Measurements from ENCODE around the gene WDR20.
"Not testable (repeated sequence)": the region's sequence is repeated elsewhere in the genome, so short reads cannot be mapped to it uniquely, and the experiment has no call there.

Gene WDR20

DNA sequence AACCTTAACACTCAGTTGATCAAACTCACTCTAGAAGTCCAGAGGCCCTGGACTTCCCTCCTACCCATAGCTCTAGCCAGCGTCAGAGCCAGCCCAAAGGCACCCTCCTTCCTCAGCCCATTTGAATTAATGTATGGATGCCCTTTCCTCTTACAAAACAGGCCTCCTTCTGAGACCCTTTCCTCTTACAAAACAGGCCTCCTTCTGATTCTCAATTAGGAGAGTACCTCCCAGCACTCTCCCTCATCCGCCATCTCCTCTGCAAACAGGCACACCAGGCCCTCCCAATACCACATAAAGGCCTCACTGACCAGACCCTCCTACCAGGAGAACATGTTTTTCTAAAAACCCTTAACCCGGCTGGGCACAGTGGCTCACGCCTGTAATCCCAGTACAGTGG lies 99.5 kb downstream of the WDR20 start:
- H3K4me3 ChIP-seq (ENCODE audit: low read length): no peak overlapping the region
- TF ChIP-seq, protein P1, sequence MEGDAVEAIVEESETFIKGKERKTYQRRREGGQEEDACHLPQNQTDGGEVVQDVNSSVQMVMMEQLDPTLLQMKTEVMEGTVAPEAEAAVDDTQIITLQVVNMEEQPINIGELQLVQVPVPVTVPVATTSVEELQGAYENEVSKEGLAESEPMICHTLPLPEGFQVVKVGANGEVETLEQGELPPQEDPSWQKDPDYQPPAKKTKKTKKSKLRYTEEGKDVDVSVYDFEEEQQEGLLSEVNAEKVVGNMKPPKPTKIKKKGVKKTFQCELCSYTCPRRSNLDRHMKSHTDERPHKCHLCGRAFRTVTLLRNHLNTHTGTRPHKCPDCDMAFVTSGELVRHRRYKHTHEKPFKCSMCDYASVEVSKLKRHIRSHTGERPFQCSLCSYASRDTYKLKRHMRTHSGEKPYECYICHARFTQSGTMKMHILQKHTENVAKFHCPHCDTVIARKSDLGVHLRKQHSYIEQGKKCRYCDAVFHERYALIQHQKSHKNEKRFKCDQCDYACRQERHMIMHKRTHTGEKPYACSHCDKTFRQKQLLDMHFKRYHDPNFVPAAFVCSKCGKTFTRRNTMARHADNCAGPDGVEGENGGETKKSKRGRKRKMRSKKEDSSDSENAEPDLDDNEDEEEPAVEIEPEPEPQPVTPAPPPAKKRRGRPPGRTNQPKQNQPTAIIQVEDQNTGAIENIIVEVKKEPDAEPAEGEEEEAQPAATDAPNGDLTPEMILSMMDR (conservative IDR thresholded peaks at IDR 0.05; ENCODE audit: low read length): no peak
- DNase-seq (ENCODE audit: low read depth): no peak

DNA sequence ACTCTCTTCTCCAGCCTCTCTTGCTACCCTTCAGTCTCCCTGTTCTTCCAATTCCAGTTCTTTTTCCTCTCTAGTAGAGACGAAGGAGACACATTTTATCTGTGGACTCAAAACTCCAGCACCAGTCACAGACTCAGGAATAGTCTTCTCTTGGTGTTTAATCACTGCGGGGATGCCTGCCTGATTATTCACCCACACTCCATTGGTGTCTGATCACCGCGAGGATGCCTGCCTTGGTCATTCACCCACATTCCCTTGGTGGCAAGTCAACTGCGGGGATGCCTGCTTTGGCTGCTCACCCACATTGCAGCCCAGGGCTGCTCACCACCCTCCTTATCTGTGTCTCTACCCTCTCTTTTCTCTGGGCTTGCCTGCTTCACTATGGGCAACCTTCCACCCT lies 100.8 kb downstream of the WDR20 start:
- not testable (repeated sequence) for H3K4me3 ChIP-seq (ENCODE audit: low read length)
- peak; percentile 45 for DNase-seq (ENCODE audit: low read depth)

DNA sequence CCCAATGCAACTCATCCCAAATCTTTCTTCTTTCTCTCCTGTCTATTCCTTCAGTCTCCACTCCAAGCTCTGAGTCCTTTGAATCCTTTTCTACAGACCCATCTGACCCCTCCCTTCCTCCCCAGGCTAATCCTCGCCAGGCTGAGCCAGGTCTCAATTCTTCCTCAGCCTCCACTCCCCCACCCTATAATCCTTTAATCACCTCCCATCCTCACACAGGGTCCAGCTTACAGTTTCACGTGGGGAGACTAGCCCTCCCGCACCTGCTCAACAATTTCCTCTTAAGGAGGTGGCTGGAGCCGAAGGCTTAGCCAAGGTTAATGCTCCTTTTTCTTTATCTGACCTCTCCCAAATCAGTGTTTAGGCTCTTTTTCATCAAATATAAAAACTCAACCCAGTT lies 101.5 kb downstream of the WDR20 start:
- H3K4me3 ChIP-seq (ENCODE audit: low read length): no peak overlapping the region
- TF ChIP-seq, protein P1 (conservative IDR thresholded peaks at IDR 0.05; ENCODE audit: low read length): no peak
- no peak for DNase-seq (ENCODE audit: low read depth)

DNA sequence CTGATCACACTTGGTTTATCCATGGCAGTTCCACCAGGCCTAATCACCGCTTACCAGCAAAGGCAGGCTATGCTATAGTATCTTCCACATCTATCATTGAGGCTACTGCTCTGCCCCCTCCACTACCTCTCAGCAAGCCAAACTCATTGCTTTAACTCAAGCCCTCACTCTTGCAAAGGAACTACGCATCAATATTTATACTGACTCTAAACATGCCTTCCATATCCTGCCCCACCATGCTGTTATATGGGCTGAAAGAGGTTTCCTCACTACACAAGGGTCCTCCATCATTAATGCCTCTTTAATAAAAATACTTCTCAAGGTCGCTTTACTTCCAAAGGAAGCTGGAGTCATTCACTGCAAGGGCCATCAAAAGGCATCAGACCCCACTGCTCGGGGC lies 104.1 kb downstream of the WDR20 start:
- DNase-seq (ENCODE audit: low read depth); H3K4me3 ChIP-seq (ENCODE audit: low read length): not testable (repeated sequence)

DNA sequence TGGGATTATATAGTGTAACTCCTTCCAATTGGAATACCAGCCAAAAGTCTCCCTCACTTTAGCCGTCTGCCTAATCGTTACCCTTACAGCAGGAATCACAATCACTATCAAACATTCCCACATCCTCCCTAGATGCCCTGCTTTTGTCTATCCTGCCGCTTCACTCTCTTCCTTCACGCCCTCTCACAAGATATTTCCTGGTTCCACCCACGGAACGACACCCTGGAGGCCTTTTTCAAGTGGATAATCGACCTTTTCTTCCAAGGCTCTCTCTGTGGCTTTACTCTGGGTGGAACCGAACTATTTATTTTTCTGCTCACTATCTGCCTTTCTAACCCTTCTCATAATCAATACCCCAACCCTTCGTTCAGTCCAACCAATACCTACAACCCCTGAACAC lies 106.4 kb downstream of the WDR20 start:
- DNase-seq (ENCODE audit: low read depth): no peak
- H3K4me3 ChIP-seq (ENCODE audit: low read length): no peak overlapping the region
- TF ChIP-seq, protein P1 (conservative IDR thresholded peaks at IDR 0.05; ENCODE audit: low read length): no peak

DNA sequence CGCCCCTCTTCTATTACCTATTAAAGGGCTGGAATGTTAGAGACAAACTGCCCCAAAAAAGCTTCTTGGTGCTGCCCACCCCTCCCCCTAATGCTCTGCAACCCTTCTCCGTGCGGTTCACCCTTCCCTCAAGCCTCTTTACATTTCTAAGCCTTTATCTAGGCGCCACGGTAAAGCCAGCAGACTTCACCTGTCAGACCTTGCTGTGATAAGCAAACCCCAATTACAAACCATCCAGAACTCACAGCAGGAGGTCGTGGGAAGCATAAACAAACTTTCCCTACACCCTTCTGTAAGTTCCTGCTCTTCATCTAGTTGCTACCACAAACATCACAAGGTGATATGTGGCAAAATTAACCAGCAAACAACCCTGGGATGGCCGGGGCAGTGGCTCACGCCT lies 108.4 kb downstream of the WDR20 start:
- H3K4me3 ChIP-seq (ENCODE audit: low read length): no peak overlapping the region
- no peak for DNase-seq (ENCODE audit: low read depth)
- TF ChIP-seq, protein P1 (conservative IDR thresholded peaks at IDR 0.05; ENCODE audit: low read length): no peak

DNA sequence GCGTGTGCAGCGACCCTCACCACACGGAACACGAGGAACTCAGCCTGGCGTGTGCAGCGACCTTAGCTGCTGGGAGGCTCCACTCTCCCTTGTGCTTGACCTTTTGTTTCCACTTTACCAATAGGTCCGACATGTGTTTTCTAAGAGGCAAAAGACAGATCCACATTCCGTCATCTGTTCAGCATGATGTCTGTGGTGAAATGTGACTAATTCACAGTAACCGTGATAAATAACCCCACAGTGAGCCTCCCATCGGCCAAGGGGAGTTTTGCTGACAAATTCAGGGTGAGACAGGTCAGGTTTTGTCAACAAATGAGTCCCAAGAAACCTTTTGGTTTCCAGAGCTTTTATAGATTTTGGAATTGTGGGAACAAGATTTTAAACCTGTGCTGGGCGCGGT lies 109.3 kb downstream of the WDR20 start:
- TF ChIP-seq, protein P1 (conservative IDR thresholded peaks at IDR 0.05; ENCODE audit: low read length): no peak

DNA sequence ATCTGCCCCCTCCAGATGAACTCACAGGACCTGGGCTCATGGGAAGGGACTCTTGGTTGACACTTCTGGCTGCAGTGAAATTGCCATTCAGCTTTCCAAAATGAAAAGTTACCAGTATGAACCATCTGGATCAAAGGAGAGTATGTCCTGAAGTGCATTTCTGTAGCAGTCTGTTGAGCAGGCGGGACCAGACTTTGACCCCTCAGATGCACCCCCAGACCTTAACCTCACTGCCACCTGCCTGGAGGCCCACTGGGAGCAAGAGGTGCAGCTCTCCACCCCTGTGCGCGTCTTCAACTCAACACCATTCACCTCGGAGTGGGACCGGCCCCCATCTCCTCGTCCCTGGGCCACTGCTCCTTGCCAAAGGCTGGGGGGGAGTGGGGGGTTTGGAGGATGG lies 110.3 kb downstream of the WDR20 start:
- TF ChIP-seq, protein P1 (conservative IDR thresholded peaks at IDR 0.05; ENCODE audit: low read length): no peak
- no peak for DNase-seq (ENCODE audit: low read depth)

More for the DNA sequence above, 109.3 kb downstream of the WDR20 start:
- H3K4me3 ChIP-seq (ENCODE audit: low read length): no peak overlapping the region
- DNase-seq (ENCODE audit: low read depth): peak; percentile 31

More for the DNA sequence above, 110.3 kb downstream of the WDR20 start:
- no peak overlapping the region for H3K4me3 ChIP-seq (ENCODE audit: low read length)
